ENCODE data around the gene MFNG. TPM values are rescaled to one million over a fixed set of nuclear protein-coding genes. Genes with fewer than 3 reads are reported as not detected.

The MFNG gene
- total RNA-seq, 1 donor from 2014 or later: 3.2 TPM

- Mint-ChIP-seq H3K27me3 (no peaks in the 10 kb centered on the region), H3K4me1 (ENCODE audit: low read depth) (peaks cover 47% of the 10 kb centered on the region), H3K27ac (peak overlapping the region; percentile 99), H3K36me3 (ENCODE audit: insufficient read depth) (peaks cover 14% of the 10 kb centered on the region), H3K4me3 (ENCODE audit: low read depth) (peak overlapping the region; percentile 60), H3K9me3 (ENCODE audit: low read depth) (no peaks in the 10 kb centered on the region)
- no peak for DNase-seq (ENCODE audit: low spot score, unreplicated experiment)
- no peak for TF ChIP-seq CTCF (IDR thresholded peaks at IDR 0.05; ENCODE audit: unreplicated experiment)
Observed at GRCh38 chr22:37500745-37501609, 14.8 kb upstream of the MFNG start.

- peaks cover 21% of the 10 kb centered on the region for H3K36me3 Mint-ChIP-seq (ENCODE audit: insufficient read depth)
- TF ChIP-seq CTCF (IDR thresholded peaks at IDR 0.05; ENCODE audit: unreplicated experiment): no peak
- peaks cover 47% of the 10 kb centered on the region for H3K4me1 Mint-ChIP-seq (ENCODE audit: low read depth)
- H3K27ac Mint-ChIP-seq: no peak overlapping the region
- H3K9me3 Mint-ChIP-seq (ENCODE audit: low read depth): no peaks in the 10 kb centered on the region
- no peaks in the 10 kb centered on the region for H3K27me3 Mint-ChIP-seq
- H3K4me3 Mint-ChIP-seq (ENCODE audit: low read depth): no peak overlapping the region
- no peak for DNase-seq (ENCODE audit: low spot score, unreplicated experiment)
Observed at GRCh38 chr22:37499789-37500540, 13.8 kb upstream of the MFNG start.

- peak overlapping the region; percentile 73 for H3K27ac Mint-ChIP-seq
- no peak for TF ChIP-seq CTCF (IDR thresholded peaks at IDR 0.05; ENCODE audit: unreplicated experiment)
- H3K4me1 Mint-ChIP-seq (ENCODE audit: low read depth): peaks cover 47% of the 10 kb centered on the region
- H3K27me3 Mint-ChIP-seq: no peaks in the 10 kb centered on the region
- no peak overlapping the region for H3K4me3 Mint-ChIP-seq (ENCODE audit: low read depth)
- no peaks in the 10 kb centered on the region for H3K9me3 Mint-ChIP-seq (ENCODE audit: low read depth)
- H3K36me3 Mint-ChIP-seq (ENCODE audit: insufficient read depth): peaks cover 20% of the 10 kb centered on the region
- DNase-seq (ENCODE audit: low spot score, unreplicated experiment): no peak
Observed at GRCh38 chr22:37499027-37499707, 13.0 kb upstream of the MFNG start.

GRCh38 chr22:37498289-37498909 is 12.2 kb upstream of the MFNG start:
- Mint-ChIP-seq H3K27ac (peak overlapping the region; percentile 33), H3K36me3 (ENCODE audit: insufficient read depth) (peaks cover 24% of the 10 kb centered on the region), H3K9me3 (ENCODE audit: low read depth) (no peaks in the 10 kb centered on the region)

More at GRCh38 chr22:37498289-37498909, 12.2 kb upstream of the MFNG start:
- peak; percentile 73 for DNase-seq (ENCODE audit: low spot score, unreplicated experiment)
- Mint-ChIP-seq H3K4me3 (ENCODE audit: low read depth) (no peak overlapping the region), H3K4me1 (ENCODE audit: low read depth) (peaks cover 41% of the 10 kb centered on the region), H3K27me3 (no peaks in the 10 kb centered on the region)
- TF ChIP-seq CTCF (IDR thresholded peaks at IDR 0.05; ENCODE audit: unreplicated experiment): peak; percentile 80
